Naive thymus-derived CD4-positive, alpha-beta T cell (primary cell): ENCODE data around the gene MORN3. TPM values are rescaled to one million over a fixed set of nuclear protein-coding genes. Genes with fewer than 3 reads are reported as not detected.
A peak's percentile ranks its signal among the peaks of the same experiment; 100 is the strongest.

Experiments
- ATAC-seq: fragments of 150-1000 bp; cut with Tn5 transposase; 2 replicates; pipeline ENCODE4 v1.10.0; 2021; ENCODE audit warnings: mild to moderate bottlenecking, moderate library complexity
- CTCF ChIA-PET: fragments of 350-600 bp; sonication (Branson Sonifier 250); formaldehyde crosslinking; loops from one replicate; lab custom pipeline; 2021; ENCODE audit warnings: antibody characterized with exemption; lab: Charles Lee
- POLR2A ChIA-PET: fragments of 350-600 bp; sonication (Branson Sonifier 250); formaldehyde crosslinking; loops from one replicate; lab custom pipeline; 2021; ENCODE audit warnings: antibody characterized with exemption, inconsistent platforms; lab: Charles Lee
- DNase-seq, 9 donors: peaks; one replicate each; pipeline versions ENCODE4 v3.0.0 to v3.0.0-alpha.2; 2020 to 2022; ENCODE audit warnings: mixed read lengths in 1 of 9
- H3K27ac ChIP-seq: one replicate; pipeline ENCODE4 v1.7.0; 2013; ENCODE audit warnings: mild to moderate bottlenecking, low read depth, low read length, moderate library complexity
- H3K27me3 ChIP-seq, 2 donors: one replicate each; pipeline ENCODE4 v1.7.0; 2013; ENCODE audit warnings: low read length in 2 of 2, mild to moderate bottlenecking in 2 of 2, moderate library complexity in 2 of 2; ENCODE audit not compliant: control insufficient read depth in 2 of 2, insufficient read depth in 2 of 2
- H3K36me3 ChIP-seq, 3 experiments: 1 replicate in 2 of 3; 2 replicates in 1 of 3; pipeline ENCODE4 v1.7.0; 2013; ENCODE audit warnings: low read length in 3 of 3, mild to moderate bottlenecking in 3 of 3, moderate library complexity in 1 of 3; ENCODE audit not compliant: insufficient read depth in 3 of 3, control insufficient read depth in 2 of 3
- H3K4me1 ChIP-seq, 2 donors: one replicate each; pipeline ENCODE4 v1.7.0; 2013; ENCODE audit warnings: low read length in 2 of 2, mild to moderate bottlenecking in 2 of 2, moderate library complexity in 1 of 2; ENCODE audit not compliant: control insufficient read depth in 2 of 2, insufficient read depth in 2 of 2
- H3K4me3 ChIP-seq: 2 replicates; pipeline ENCODE4 v1.7.0; 2013; ENCODE audit warnings: mild to moderate bottlenecking, low read length
- H3K9me3 ChIP-seq, 3 experiments: 1 replicate in 2 of 3; 2 replicates in 1 of 3; pipeline ENCODE4 v1.7.0; 2013; ENCODE audit warnings: low read length in 3 of 3; ENCODE audit not compliant: control insufficient read depth in 2 of 3
- H3K27ac Mint-ChIP-seq, 9 donors: one replicate each; pipeline ENCODE4 v1.8.0; 2020 to 2022; ENCODE audit warnings: mixed read lengths in 9 of 9, mild to moderate bottlenecking in 8 of 9, moderate library complexity in 5 of 9, inconsistent platforms in 2 of 9
- H3K27me3 Mint-ChIP-seq, 5 donors: one replicate each; pipeline ENCODE4 v1.8.0; 2021 to 2022; ENCODE audit warnings: mixed read lengths in 5 of 5, mild to moderate bottlenecking in 1 of 5
- H3K36me3 Mint-ChIP-seq, 5 donors: one replicate each; pipeline ENCODE4 v1.8.0; 2020 to 2022; ENCODE audit warnings: mixed read lengths in 5 of 5, mild to moderate bottlenecking in 3 of 5, inconsistent platforms in 1 of 5
- H3K4me1 Mint-ChIP-seq, 7 donors: one replicate each; pipeline ENCODE4 v1.8.0; 2020 to 2022; ENCODE audit warnings: mixed read lengths in 7 of 7, mild to moderate bottlenecking in 3 of 7, inconsistent platforms in 1 of 7
- H3K4me3 Mint-ChIP-seq, 10 donors: one replicate each; pipeline ENCODE4 v1.8.0; 2020 to 2022; ENCODE audit warnings: mild to moderate bottlenecking in 10 of 10, mixed read lengths in 10 of 10, moderate library complexity in 6 of 10, inconsistent platforms in 2 of 10
- H3K9me3 Mint-ChIP-seq, 11 donors: one replicate each; pipeline ENCODE4 v1.8.0; 2020 to 2022; ENCODE audit warnings: mixed read lengths in 11 of 11, mild to moderate bottlenecking in 4 of 11, inconsistent platforms in 1 of 11, moderate library complexity in 1 of 11
- intact Hi-C, 2 donors: fragments of 100-400 bp; cut with micrococcal nuclease; formaldehyde crosslinking; loops; one replicate each; pipeline ENCODE4 v1.15.1; 2023
- polyA plus RNA-seq, 2 donors: library from polyadenylated mRNA; unstranded; fragments of 300-500 nt; fragmentation: Illumina TruSeq; gene quantifications; one replicate each; pipeline ENCODE4 v1.2.3, GENCODE V29; 2021
- total RNA-seq, 6 experiments: library from RNA in 5 of 6; stranded (reverse) in 5 of 6; gene quantifications; 1 replicate in 5 of 6; 2 replicates in 1 of 6; pipeline ENCODE4 v1.2.3 and lab custom pipeline; 2021 to 2026

Gene MORN3
- total and polyA plus RNA-seq, 7 experiments from 2014 or later: 2.3 to 19.2 (median 8.7) TPM

GRCh38 chr12:121614872-121615467 lies 54.5 kb downstream of the MORN3 start:
- H3K4me3 Mint-ChIP-seq: peak overlapping the region in 1 of 10 donors; percentile 38
- Histone ChIP-seq H3K36me3 (no peaks in the 10 kb centered on the region), H3K27me3 (no peaks in the 10 kb centered on the region), H3K4me3 (no peak overlapping the region), H3K27ac (no peak overlapping the region), H3K9me3 (no peaks in the 10 kb centered on the region), H3K4me1 (no peaks in the 10 kb centered on the region)
- POLR2A ChIA-PET: interaction anchor here (1.1 kb wide), 1 partner anchor 34 kb away, joined by 3 read pairs; the partner anchor contains the start of gene KDM2B
- H3K4me1 Mint-ChIP-seq: peaks cover 4 to 16% (median 10%) of the 10 kb centered on the region in 7 donors
- H3K27me3 Mint-ChIP-seq: no peaks in the 10 kb centered on the region
- H3K27ac Mint-ChIP-seq: peak overlapping the region in 1 of 9 donors; percentile 53
- DNase-seq (no peak), ATAC-seq (peak; percentile 63)
- H3K36me3 Mint-ChIP-seq: peaks cover 0 to 2% (median 0%) of the 10 kb centered on the region in 5 donors
- CTCF ChIA-PET: interaction anchor here (0.7 kb wide), 1 partner anchor 19 kb away, joined by 3 read pairs; no protein-coding TSS in a partner anchor
- intact Hi-C loops: no loop called here
- H3K9me3 Mint-ChIP-seq: peaks cover 0 to 1% (median 0%) of the 10 kb centered on the region in 11 donors

DNA sequence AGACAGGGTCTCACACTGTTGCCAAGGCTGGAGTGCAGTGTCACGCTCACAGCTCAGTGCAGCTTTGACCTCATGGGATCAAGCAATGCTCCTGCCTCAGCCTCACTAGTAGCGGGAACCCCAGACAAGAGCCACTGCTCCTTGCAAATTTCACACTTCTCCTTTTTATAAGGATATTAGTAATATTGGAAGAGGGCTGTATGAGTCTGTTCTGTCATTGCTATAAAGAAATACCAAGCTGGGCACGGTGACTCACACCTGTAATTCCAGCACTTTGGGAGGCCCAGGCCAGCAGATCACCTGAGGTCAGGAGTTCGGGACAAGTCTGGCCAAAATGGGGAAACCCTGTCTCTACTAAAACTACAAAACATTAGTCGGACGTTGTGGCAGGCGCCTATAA lies 56.0 kb downstream of the MORN3 start:
- intact Hi-C loops: no loop called here

DNA sequence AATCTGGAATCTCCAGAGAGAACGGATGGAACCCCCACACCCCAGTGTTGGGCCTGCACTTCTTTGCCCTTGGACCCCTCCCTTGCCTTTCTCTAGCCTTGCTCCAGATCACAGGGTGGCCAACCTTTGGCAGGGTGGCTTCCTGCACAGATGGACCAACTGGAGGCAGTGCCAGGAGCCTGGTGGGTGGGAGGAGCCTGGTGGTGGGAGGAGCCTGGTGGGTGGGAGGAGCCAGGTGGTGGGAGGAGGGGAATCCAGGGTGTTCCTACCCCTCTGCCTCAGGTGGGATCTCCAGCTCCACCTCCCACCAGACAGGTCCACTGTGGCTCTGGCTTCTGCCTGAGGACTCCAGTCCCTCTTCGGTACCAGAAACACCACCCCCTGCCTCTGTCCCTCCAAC lies 58.1 kb downstream of the MORN3 start:
- Histone ChIP-seq H3K36me3 (no peaks in the 10 kb centered on the region), H3K27me3 (no peaks in the 10 kb centered on the region), H3K9me3 (no peaks in the 10 kb centered on the region), H3K4me3 (no peak overlapping the region), H3K27ac (no peak overlapping the region), H3K4me1 (no peaks in the 10 kb centered on the region)
- DNase-seq: peak in 1 of 9 donors; percentile 29
- no peak overlapping the region for H3K4me3 Mint-ChIP-seq
- H3K4me1 Mint-ChIP-seq: peaks cover 7 to 16% (median 10%) of the 10 kb centered on the region in 7 donors
- ChIA-PET POLR2A (interaction anchor here (0.6 to 2.2 kb wide), 3 partner anchors 11 to 65 kb away, joined by 3 to 5 read pairs (median 5); partner anchors contain the start of gene KDM2B), CTCF (interaction anchor here (1.0 kb wide), 1 partner anchor 57 kb away, joined by 3 read pairs; no protein-coding TSS in a partner anchor)
- no peaks in the 10 kb centered on the region for H3K36me3 Mint-ChIP-seq
- H3K27ac Mint-ChIP-seq: peak overlapping the region in 5 of 9 donors; percentile 38 to 69 (median 56)
- H3K9me3 Mint-ChIP-seq: no peaks in the 10 kb centered on the region
- ATAC-seq: peak; percentile 41
- H3K27me3 Mint-ChIP-seq: no peaks in the 10 kb centered on the region
- intact Hi-C loops: no loop called here

More for the DNA sequence above, 56.0 kb downstream of the MORN3 start:
- peak overlapping the region in 1 of 9 donors; percentile 17 for H3K27ac Mint-ChIP-seq
- H3K36me3 Mint-ChIP-seq: peaks cover 0 to 2% (median 0%) of the 10 kb centered on the region in 5 donors
- no peak overlapping the region for H3K4me3 Mint-ChIP-seq
- ChIA-PET POLR2A (interaction anchor here (0.5 to 1.0 kb wide), 2 partner anchors 13 to 31 kb away, joined by 3 read pairs; no protein-coding TSS in a partner anchor), CTCF (no interaction called here)
- Histone ChIP-seq H3K4me1 (no peaks in the 10 kb centered on the region), H3K9me3 (no peaks in the 10 kb centered on the region), H3K27ac (no peak overlapping the region), H3K27me3 (no peaks in the 10 kb centered on the region), H3K4me3 (no peak overlapping the region), H3K36me3 (no peaks in the 10 kb centered on the region)
- peaks cover 7 to 16% (median 10%) of the 10 kb centered on the region in 7 donors for H3K4me1 Mint-ChIP-seq
- no peak for DNase-seq
- H3K9me3 Mint-ChIP-seq: peaks cover 0 to 1% (median 0%) of the 10 kb centered on the region in 11 donors
- no peaks in the 10 kb centered on the region for H3K27me3 Mint-ChIP-seq
- ATAC-seq: no peak

- CTCF ChIA-PET: interaction anchor here (0.6 kb wide), 1 partner anchor 49 kb away, joined by 3 read pairs; no protein-coding TSS in a partner anchor
- Histone ChIP-seq H3K36me3 (no peaks in the 10 kb centered on the region), H3K4me1 (no peaks in the 10 kb centered on the region), H3K27ac (no peak overlapping the region), H3K4me3 (no peak overlapping the region), H3K27me3 (no peaks in the 10 kb centered on the region), H3K9me3 (no peaks in the 10 kb centered on the region)
- H3K27ac Mint-ChIP-seq: peak overlapping the region in 6 of 9 donors; percentile 5 to 62 (median 48)
- DNase-seq (no peak), ATAC-seq (no peak)
- no peak overlapping the region for H3K4me3 Mint-ChIP-seq
- no peaks in the 10 kb centered on the region for H3K9me3 Mint-ChIP-seq
- H3K36me3 Mint-ChIP-seq: no peaks in the 10 kb centered on the region
- peaks cover 7 to 15% (median 10%) of the 10 kb centered on the region in 7 donors for H3K4me1 Mint-ChIP-seq
- POLR2A ChIA-PET: interaction anchor here (0.6 to 2.2 kb wide), 4 partner anchors 10 to 66 kb away, joined by 3 to 6 read pairs (median 5); partner anchors contain the start of gene KDM2B
- intact Hi-C loops: no loop called here
- H3K27me3 Mint-ChIP-seq: no peaks in the 10 kb centered on the region
Measured at GRCh38 chr12:121610239-121611149, 59.0 kb downstream of the MORN3 start.

DNA sequence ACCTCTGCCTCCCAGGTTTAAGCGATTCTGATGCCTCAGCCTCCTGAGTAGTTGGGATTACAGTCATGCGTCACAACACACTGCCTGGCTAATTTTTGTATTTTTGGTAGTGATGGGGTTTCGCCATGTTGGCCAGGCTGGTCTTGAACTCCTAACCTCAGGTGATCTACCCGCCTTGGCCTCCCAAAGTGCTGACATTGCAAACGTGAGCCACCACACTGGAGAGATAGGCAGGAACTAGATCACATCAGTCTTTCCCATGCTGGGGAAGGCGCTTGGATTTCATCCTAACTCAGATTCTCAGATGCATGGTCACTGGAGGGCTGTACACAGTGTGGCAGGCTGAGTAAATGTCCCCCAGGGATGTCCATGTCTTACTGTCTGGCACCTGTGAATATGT lies 61.2 kb downstream of the MORN3 start:
- Mint-ChIP-seq H3K27ac (no peak overlapping the region), H3K36me3 (peaks cover 0 to 1% (median 0%) of the 10 kb centered on the region in 5 donors), H3K27me3 (no peaks in the 10 kb centered on the region), H3K4me3 (no peak overlapping the region), H3K4me1 (peaks cover 0 to 11% (median 7%) of the 10 kb centered on the region in 7 donors), H3K9me3 (no peaks in the 10 kb centered on the region)
- no peak overlapping the region for H3K27ac ChIP-seq
- ChIA-PET CTCF (interaction anchor here (1.1 kb wide), 1 partner anchor 70 kb away, joined by 3 read pairs; no protein-coding TSS in a partner anchor), POLR2A (no interaction called here)
- intact Hi-C loops: no loop called here
- no peak for ATAC-seq
- no peaks in the 10 kb centered on the region for H3K27me3 ChIP-seq
- H3K9me3 ChIP-seq: no peaks in the 10 kb centered on the region
- no peak for DNase-seq
- no peaks in the 10 kb centered on the region for H3K4me1 ChIP-seq
- no peaks in the 10 kb centered on the region for H3K36me3 ChIP-seq
- H3K4me3 ChIP-seq: no peak overlapping the region

GRCh38 chr12:121603581-121603980 lies 65.9 kb downstream of the MORN3 start:
- POLR2A ChIA-PET: interaction anchor here (0.6 kb wide), 1 partner anchor 127 kb away, joined by 3 read pairs; no protein-coding TSS in a partner anchor
- H3K36me3 Mint-ChIP-seq: peaks cover 0 to 3% (median 0%) of the 10 kb centered on the region in 5 donors
- H3K27me3 Mint-ChIP-seq: no peaks in the 10 kb centered on the region
- no peak for ATAC-seq
- Histone ChIP-seq H3K4me3 (no peak overlapping the region), H3K27me3 (no peaks in the 10 kb centered on the region), H3K4me1 (no peaks in the 10 kb centered on the region), H3K36me3 (no peaks in the 10 kb centered on the region), H3K9me3 (no peaks in the 10 kb centered on the region), H3K27ac (no peak overlapping the region)
- no peak overlapping the region for H3K4me3 Mint-ChIP-seq
- H3K27ac Mint-ChIP-seq: no peak overlapping the region
- peaks cover 4 to 9% (median 5%) of the 10 kb centered on the region in 7 donors for H3K4me1 Mint-ChIP-seq
- CTCF ChIA-PET: no interaction called here
- H3K9me3 Mint-ChIP-seq: no peaks in the 10 kb centered on the region
- DNase-seq: no peak
- intact Hi-C loops: no loop called here
